ENCODE measurements around the gene FLOT1. TPM values are rescaled to one million over a fixed set of nuclear protein-coding genes. Genes with fewer than 3 reads are reported as not detected.

The FLOT1 gene
- polyA plus RNA-seq, 2 of the 4 experiments (the other 2 are of a cell fraction): 89.7 to 135 TPM

DNA sequence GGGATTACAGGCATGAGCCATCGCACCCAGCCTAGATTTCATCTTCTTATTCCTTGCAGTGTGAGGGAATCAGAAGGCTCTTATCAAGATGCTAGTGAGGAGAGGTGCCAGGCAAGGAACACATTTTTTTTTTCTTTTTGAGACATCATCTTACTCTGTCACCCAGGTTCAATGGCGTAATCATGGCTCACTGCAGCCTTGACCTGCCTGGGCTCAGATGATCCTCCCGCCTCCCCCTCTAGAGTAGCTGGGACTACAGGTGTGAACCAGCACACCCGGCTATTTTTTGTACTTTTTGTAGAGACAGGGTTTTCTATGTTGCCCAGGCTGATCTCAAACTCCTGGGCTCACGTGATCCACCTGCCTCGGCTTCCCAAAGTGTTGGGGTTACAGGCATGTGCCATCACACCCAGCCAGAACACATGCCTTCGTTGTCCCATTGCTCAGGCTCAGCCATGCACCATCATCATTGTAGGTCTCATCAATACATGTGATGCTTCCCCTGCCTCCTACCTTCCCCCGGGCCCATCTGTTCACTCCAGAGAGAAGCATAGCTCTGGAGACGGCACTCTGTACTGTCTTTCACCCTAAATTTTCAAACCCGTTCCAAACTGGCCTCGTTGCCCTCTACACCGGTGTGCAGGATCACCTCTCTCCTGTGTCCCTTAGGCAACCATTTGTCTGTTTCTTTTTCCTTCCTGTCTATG, 10.1 kb downstream of the FLOT1 start:
- ChIA-PET POLR2A (interaction anchor here (0.8 to 1.5 kb wide), 4 partner anchors 9 to 60 kb away, joined by 3 read pairs; partner anchors contain the start of genes DHX16 and FLOT1), CTCF (interaction anchor here (1.0 to 18.8 kb wide), 9 partner anchors 8 to 157 kb away, joined by 3 to 539 read pairs (median 11); partner anchors contain the start of genes DHX16 and FLOT1)
- no peak for TF ChIP-seq ESRRA (IDR thresholded peaks at IDR 0.05; ENCODE audit: borderline replicate concordance, low read length)
- TF ChIP-seq RAD21 (conservative IDR thresholded peaks at IDR 0.05 in 1 of 2, IDR thresholded peaks at IDR 0.05 in 1 of 2): no peak
- no peak for TF ChIP-seq FOSL2 (IDR thresholded peaks at IDR 0.05)
- TF ChIP-seq FOSL2 (CRISPR knock-in tag; IDR thresholded peaks at IDR 0.05): no peak
- TF ChIP-seq CBX8 (IDR thresholded peaks at IDR 0.05): no peak
- no peak for TF ChIP-seq TP53 (CRISPR knock-in tag; IDR thresholded peaks at IDR 0.05)
- no peak for TF ChIP-seq RNF2 (IDR thresholded peaks at IDR 0.05; ENCODE audit: borderline replicate concordance, low read depth)
- TF ChIP-seq POLR2A (IDR thresholded peaks at IDR 0.05; ENCODE audit: low read length): no peak
- no peak for TF ChIP-seq ZC3H11A (IDR thresholded peaks at IDR 0.05)
- no peak for TF ChIP-seq EP300 (IDR thresholded peaks at IDR 0.05)
- TF ChIP-seq, protein P1, sequence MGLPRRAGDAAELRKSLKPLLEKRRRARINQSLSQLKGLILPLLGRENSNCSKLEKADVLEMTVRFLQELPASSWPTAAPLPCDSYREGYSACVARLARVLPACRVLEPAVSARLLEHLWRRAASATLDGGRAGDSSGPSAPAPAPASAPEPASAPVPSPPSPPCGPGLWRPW (IDR thresholded peaks at IDR 0.05): no peak
- TF ChIP-seq NPAS2 (CRISPR knock-in tag; IDR thresholded peaks at IDR 0.05; ENCODE audit: borderline replicate concordance): no peak
- no peak for TF ChIP-seq RCOR1 (IDR thresholded peaks at IDR 0.05; ENCODE audit: low read depth, low read length)
- no peak for TF ChIP-seq MAX (IDR thresholded peaks at IDR 0.05)
- no peak for TF ChIP-seq HOXB13 (CRISPR knock-in tag; IDR thresholded peaks at IDR 0.05; ENCODE audit: low read depth)
- no peak for TF ChIP-seq MAFK (IDR thresholded peaks at IDR 0.05; ENCODE audit: partially characterized antibody)
- TF ChIP-seq MYC (IDR thresholded peaks at IDR 0.05; ENCODE audit: borderline replicate concordance, low read length): no peak
- TF ChIP-seq CHD4 (IDR thresholded peaks at IDR 0.05; ENCODE audit: borderline replicate concordance): no peak
- TF ChIP-seq ATOH8 (CRISPR knock-in tag; IDR thresholded peaks at IDR 0.05; ENCODE audit: low read depth): no peak
- TF ChIP-seq EHMT2 (IDR thresholded peaks at IDR 0.05; ENCODE audit: low read depth): no peak
- FAIRE-seq (no peak), ATAC-seq (no peak), DNase-seq (ENCODE audit: low read depth in 1 of 2, low spot score in 1 of 2) (no peak)
- Histone ChIP-seq H3K4me2 (no peak overlapping the region), H3K4me1 (peaks cover 18% of the 10 kb centered on the region; the same call in 2 of the 3 replicates), H3K27ac (peak overlapping the region in 1 of 2 experiments; percentile 64; a peak in 1 of 6 replicates), H3K4me3 (no peak overlapping the region), H3K9me3 (no peaks in the 10 kb centered on the region)
- 96% methylated on average over 12 of the region's 12 CpGs for WGBS (ENCODE audit: missing lambda C conversion rate)

DNA sequence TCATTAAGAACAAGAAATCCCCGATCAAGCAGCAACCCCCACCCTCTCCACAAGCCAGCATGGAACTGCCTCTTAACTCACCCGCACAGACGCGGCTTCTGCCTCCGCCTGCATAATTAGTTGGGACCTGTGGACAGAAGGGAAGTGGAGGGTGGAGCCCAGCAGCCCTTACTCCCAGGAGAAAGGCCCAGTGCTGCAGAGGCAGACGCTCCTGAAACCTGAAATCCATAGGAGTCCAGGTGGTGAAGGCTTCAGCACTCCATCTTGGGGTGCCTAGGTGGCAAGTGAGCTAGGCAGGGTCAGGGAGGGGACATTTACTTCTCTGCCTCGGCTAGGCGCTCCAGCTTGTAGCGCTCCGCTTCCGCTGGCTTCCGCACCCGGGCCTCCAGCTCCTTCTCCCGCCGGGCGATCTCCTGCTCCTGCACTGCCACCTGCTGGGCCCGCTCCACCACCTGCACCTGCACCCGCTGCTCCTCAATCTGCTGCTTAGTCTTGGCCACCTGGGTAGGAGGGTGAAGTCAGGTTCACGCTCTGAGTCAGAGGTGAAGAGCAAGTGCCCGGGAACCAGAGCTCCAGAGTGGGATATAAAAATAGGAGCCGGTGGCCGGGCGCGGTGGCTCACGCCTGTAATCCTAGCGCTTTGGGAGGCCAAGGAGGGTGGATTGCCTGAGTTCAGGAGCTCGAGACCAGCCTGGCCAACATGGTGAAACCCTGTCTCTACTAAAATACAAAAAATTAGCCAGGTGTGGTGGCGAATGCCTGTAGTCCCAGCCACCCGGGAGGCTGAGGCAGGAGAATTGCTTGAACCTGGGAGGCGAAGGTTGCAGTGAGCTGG, 11.7 kb downstream of the FLOT1 start:
- DNase-seq (ENCODE audit: low read depth in 1 of 2, low spot score in 1 of 2) (peak in 1 of 2 experiments; percentile 74), ATAC-seq (peak; percentile 63 to 65), FAIRE-seq (no peak)
- Histone ChIP-seq H3K4me3 (no peak overlapping the region), H3K4me2 (no peak overlapping the region), H3K9me3 (no peaks in the 10 kb centered on the region), H3K27ac (peak overlapping the region in 1 of 2 experiments; percentile 64; a peak in 3 of 6 replicates), H3K4me1 (peaks cover 28% of the 10 kb centered on the region; the same call in 2 of the 3 replicates)
- ChIA-PET POLR2A (interaction anchor here (0.6 to 1.4 kb wide), 3 partner anchors 22 to 158 kb away, joined by 3 to 4 read pairs (median 4); no protein-coding TSS in a partner anchor), CTCF (interaction anchor here (0.6 to 18.8 kb wide), 36 partner anchors 8 to 362 kb away, joined by 3 to 539 read pairs (median 4); partner anchors contain the start of genes DDR1, DHX16, FLOT1 and IER3)
- WGBS (ENCODE audit: missing lambda C conversion rate): 67% methylated on average over 30 of the region's 30 CpGs
- TF ChIP-seq SMC3 (IDR thresholded peaks at IDR 0.05): peak; percentile 49; the same call in 2 of the 3 replicates
- no peak for TF ChIP-seq ZSCAN20 (CRISPR knock-in tag; IDR thresholded peaks at IDR 0.05)
- no peak for TF ChIP-seq GATA3 (IDR thresholded peaks at IDR 0.05; ENCODE audit: borderline replicate concordance)
- no peak for TF ChIP-seq ATOH8 (CRISPR knock-in tag; IDR thresholded peaks at IDR 0.05; ENCODE audit: low read depth)
- TF ChIP-seq RAD21 (conservative IDR thresholded peaks at IDR 0.05 in 1 of 2, IDR thresholded peaks at IDR 0.05 in 1 of 2): peak; percentile 67 to 70
- TF ChIP-seq, protein P2, sequence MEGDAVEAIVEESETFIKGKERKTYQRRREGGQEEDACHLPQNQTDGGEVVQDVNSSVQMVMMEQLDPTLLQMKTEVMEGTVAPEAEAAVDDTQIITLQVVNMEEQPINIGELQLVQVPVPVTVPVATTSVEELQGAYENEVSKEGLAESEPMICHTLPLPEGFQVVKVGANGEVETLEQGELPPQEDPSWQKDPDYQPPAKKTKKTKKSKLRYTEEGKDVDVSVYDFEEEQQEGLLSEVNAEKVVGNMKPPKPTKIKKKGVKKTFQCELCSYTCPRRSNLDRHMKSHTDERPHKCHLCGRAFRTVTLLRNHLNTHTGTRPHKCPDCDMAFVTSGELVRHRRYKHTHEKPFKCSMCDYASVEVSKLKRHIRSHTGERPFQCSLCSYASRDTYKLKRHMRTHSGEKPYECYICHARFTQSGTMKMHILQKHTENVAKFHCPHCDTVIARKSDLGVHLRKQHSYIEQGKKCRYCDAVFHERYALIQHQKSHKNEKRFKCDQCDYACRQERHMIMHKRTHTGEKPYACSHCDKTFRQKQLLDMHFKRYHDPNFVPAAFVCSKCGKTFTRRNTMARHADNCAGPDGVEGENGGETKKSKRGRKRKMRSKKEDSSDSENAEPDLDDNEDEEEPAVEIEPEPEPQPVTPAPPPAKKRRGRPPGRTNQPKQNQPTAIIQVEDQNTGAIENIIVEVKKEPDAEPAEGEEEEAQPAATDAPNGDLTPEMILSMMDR (IDR thresholded peaks at IDR 0.05): peak; percentile 47; the same call in 2 of the 3 replicates

All from A549 (cell line).